Adrenal gland (tissue), 12 donors: ENCODE results near the gene CALU. TPM values are rescaled to one million over a fixed set of nuclear protein-coding genes. Genes with fewer than 3 reads are reported as not detected.

Experiments
- DNase-seq, 7 donors: peaks; one replicate each; pipeline ENCODE4 v3.0.0-alpha.2; 2019 to 2020
- H3K27ac ChIP-seq, 5 donors: fragments of 200-600 bp; sonication (generic) in 4 of 5; 1 replicate in 3 of 5; 2 replicates in 2 of 5; pipeline versions ENCODE4 v1.5.1 to v1.8.0; 2016 to 2020; ENCODE audit warnings: mild to moderate bottlenecking in 1 of 5
- H3K27me3 ChIP-seq: fragments of 200-600 bp; 2 replicates; pipeline ENCODE4 v1.8.0; 2021
- H3K36me3 ChIP-seq, 2 donors: fragments of 200-600 bp; replicated peaks in 1 of 2; 1 replicate in 1 of 2; 2 replicates in 1 of 2; pipeline versions ENCODE4 v1.5.1 to v1.8.0; 2018 to 2022
- H3K4me1 ChIP-seq, 2 donors: fragments of 200-600 bp; replicated peaks in 1 of 2; 1 replicate in 1 of 2; 2 replicates in 1 of 2; pipeline versions ENCODE4 v1.5.1 to v1.8.0; 2018 to 2021
- H3K4me3 ChIP-seq, 4 donors: fragments of 200-600 bp; sonication (generic) in 3 of 4; one replicate each; pipeline ENCODE4 v1.5.1; 2016 to 2018
- H3K9me3 ChIP-seq, 3 donors: fragments of 200-600 bp; sonication (generic) in 1 of 3; replicated peaks in 1 of 3; 1 replicate in 2 of 3; 2 replicates in 1 of 3; pipeline versions ENCODE4 v1.5.1 to v1.8.0; 2016 to 2021
- POLR2A ChIP-seq, 2 donors: fragments of 450-650 bp; IDR thresholded peaks; one replicate each; pipeline ENCODE4 v1.6.1; 2017; ENCODE audit warnings: antibody characterized with exemption in 2 of 2, mild to moderate bottlenecking in 2 of 2, moderate library complexity in 1 of 2
- WGBS, 4 donors: extraction: QIAGEN DNeasy Blood & Tissue Kit in 2 of 4; methylation state at CpG; one replicate each; pipeline versions ENCODE4 v1.1.5 to v1.1.7; 2013 to 2017; 5-methylcytosine and 5-hydroxymethylcytosine counted together
- intact Hi-C, 2 donors: fragments of 100-400 bp; cut with DNase I; formaldehyde crosslinking; loops; one replicate each; pipeline versions ENCODE4 v1.14.1 to v1.15.0; 2022 to 2023
- polyA plus RNA-seq, 3 donors: library from polyadenylated mRNA; stranded (reverse); fragments of 200-250 nt in 2 of 3; fragments of 350-450 nt in 1 of 3; fragmentation: Illumina TruSeq in 1 of 3; extraction: RNeasy Lipid Tissue Mini Kit (QIAGEN cat#74804) in 1 of 3; gene quantifications; one replicate each; pipeline ENCODE4 v1.2.3, GENCODE V29; 2013 to 2014
- total RNA-seq, 9 donors: library from RNA; depleted of rRNA in 4 of 9; stranded (reverse); fragments of >200 nt in 4 of 9; fragments of 120-200 nt in 1 of 9; fragmentation: NEBNext Ultra II Directional in 1 of 9; extraction: Animal tissue kit (Norgen Biotek cat#: 25700) in 1 of 9; gene quantifications; one replicate each; pipeline versions ENCODE4 v1.1.0 to v1.2.4, GENCODE V29; 2013 to 2023
- TF ChIP-seq, protein P1 (sequence below), 6 experiments: fragments of 450-650 bp in 4 of 6; fragments of 200-600 bp in 2 of 6; sonication (generic) in 1 of 6; IDR thresholded peaks; 1 replicate in 5 of 6; 2 replicates in 1 of 6; pipeline versions ENCODE4 v1.5.1 to v1.8.0; 2016 to 2021; ENCODE audit warnings: antibody characterized with exemption in 6 of 6, mild to moderate bottlenecking in 2 of 6, moderate library complexity in 1 of 6
- donor health status: healthy with polysubstance abuse.
- donor health status: Bipolar disorder and iron deficiency.
- donor health status: DM: yes; HTN: yes; CAD: no.
- donor health status: DM: no; HTN: no; CAD: no.
- donor health status: DM: no; HTN: no; CAD: no.
- donor health status: DM: yes; HTN: yes; CAD: no.

The CALU gene
- total and polyA plus RNA-seq, 12 donors: 16.0 to 199 (median 86.9) TPM

DNA sequence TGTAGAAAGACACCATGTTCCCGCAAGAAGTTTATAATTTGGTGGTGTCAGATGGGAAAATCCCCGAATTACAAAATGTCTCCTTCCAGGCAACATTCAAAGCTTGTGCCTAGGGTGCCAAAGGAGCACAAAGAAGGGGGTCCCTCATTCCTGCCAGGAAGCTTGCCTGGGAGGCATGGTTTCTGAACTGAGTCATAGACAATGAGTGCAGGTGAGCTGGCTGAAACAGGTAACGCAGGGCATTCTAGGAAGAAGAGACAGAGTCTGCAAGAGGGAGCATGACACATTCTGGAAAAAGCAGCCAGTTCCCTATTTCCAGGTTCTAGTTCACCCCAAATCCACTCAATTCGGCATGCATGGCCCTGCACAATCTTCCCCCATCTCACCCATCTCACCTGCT, 11.9 kb upstream of the CALU start:
- intact Hi-C loops: no loop called here
- 86 to 91% (median 89%) methylated on average over 4 of the region's 4 CpGs for WGBS, 4 donors
- no peak for TF ChIP-seq POLR2A (IDR thresholded peaks at IDR 0.05)
- TF ChIP-seq, protein P1, sequence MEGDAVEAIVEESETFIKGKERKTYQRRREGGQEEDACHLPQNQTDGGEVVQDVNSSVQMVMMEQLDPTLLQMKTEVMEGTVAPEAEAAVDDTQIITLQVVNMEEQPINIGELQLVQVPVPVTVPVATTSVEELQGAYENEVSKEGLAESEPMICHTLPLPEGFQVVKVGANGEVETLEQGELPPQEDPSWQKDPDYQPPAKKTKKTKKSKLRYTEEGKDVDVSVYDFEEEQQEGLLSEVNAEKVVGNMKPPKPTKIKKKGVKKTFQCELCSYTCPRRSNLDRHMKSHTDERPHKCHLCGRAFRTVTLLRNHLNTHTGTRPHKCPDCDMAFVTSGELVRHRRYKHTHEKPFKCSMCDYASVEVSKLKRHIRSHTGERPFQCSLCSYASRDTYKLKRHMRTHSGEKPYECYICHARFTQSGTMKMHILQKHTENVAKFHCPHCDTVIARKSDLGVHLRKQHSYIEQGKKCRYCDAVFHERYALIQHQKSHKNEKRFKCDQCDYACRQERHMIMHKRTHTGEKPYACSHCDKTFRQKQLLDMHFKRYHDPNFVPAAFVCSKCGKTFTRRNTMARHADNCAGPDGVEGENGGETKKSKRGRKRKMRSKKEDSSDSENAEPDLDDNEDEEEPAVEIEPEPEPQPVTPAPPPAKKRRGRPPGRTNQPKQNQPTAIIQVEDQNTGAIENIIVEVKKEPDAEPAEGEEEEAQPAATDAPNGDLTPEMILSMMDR (IDR thresholded peaks at IDR 0.05): no peak
- no peaks in the 10 kb centered on the region for H3K9me3 ChIP-seq
- no peaks in the 10 kb centered on the region for H3K36me3 ChIP-seq
- no peaks in the 10 kb centered on the region for H3K27me3 ChIP-seq
- H3K4me3 ChIP-seq: no peak overlapping the region
- DNase-seq: no peak
- H3K4me1 ChIP-seq: no peaks in the 10 kb centered on the region
- H3K27ac ChIP-seq: no peak overlapping the region

DNA sequence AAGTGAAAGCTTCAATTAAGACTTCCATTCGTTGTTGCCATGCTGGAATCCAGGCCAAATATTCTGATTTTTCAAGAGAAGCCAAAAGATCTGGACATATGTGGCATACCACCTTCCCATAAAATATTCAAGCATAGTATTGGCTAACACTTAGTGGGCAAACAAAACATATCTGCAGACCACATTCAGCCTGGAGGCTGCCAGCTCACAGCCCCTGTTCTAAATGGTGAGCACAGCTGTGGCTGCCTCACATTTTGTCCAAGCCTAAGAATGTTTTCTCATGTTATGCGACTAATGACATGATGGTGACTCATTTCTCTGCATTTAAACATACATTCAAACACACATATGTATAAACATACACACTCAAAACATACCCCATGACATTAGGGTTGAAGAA, 10.6 kb upstream of the CALU start:
- Histone ChIP-seq H3K4me1 (no peaks in the 10 kb centered on the region), H3K9me3 (no peaks in the 10 kb centered on the region), H3K27me3 (no peaks in the 10 kb centered on the region), H3K36me3 (no peaks in the 10 kb centered on the region), H3K27ac (no peak overlapping the region), H3K4me3 (no peak overlapping the region)
- WGBS, 4 donors: 61 to 71% (median 64%) methylated on average over 2 of the region's 2 CpGs
- intact Hi-C loops: no loop called here
- TF ChIP-seq POLR2A (IDR thresholded peaks at IDR 0.05): no peak
- TF ChIP-seq, protein P1 (IDR thresholded peaks at IDR 0.05): no peak
- DNase-seq: no peak

DNA sequence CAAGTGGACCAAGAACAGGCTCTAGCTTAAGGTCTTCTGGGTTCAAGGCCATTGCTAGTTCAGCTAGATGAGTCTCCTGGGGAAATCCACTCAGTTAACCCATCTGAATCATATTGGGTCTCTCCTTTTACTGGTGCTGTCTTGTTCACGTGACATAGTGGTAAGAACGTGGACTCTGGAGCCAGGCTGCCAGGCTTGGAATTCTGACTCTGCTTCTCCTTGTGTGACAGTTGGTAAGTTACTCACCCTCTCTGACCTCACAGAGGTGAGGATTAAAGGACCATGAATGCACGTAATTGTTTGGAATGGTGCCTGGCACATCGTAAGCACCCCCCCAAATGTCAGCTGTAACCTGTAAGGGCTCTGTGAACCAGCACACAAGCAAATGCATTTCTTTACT, 9.7 kb upstream of the CALU start:
- 75 to 95% (median 88%) methylated on average over 3 to 4 of the region's 4 CpGs for WGBS, 4 donors
- no peaks in the 10 kb centered on the region for H3K9me3 ChIP-seq
- no peak overlapping the region for H3K4me3 ChIP-seq
- intact Hi-C loops: no loop called here
- H3K36me3 ChIP-seq: no peaks in the 10 kb centered on the region
- no peak for DNase-seq
- no peaks in the 10 kb centered on the region for H3K4me1 ChIP-seq
- no peak for TF ChIP-seq POLR2A (IDR thresholded peaks at IDR 0.05)
- TF ChIP-seq, protein P1 (IDR thresholded peaks at IDR 0.05): no peak
- no peaks in the 10 kb centered on the region for H3K27me3 ChIP-seq
- no peak overlapping the region for H3K27ac ChIP-seq

DNA sequence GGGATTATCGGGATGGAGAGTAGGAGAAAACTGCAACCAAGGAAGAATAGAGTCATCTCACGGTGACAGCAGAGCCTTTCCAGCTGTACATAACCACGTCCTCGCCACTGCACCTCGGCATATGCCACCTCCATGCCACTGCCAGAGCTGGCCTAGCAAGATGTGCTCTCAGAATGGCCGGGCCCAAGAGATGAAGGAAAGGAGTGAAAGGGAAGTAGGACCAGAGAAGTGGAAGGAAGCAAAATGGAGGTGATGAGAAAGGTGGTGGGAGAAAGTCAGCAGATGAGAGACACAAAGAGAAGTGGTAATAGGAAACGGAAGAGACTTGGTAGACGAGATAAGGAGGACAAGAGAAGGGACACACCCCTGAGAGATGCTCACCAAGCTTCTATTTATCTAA, 8.0 kb upstream of the CALU start:
- DNase-seq: no peak
- TF ChIP-seq POLR2A (IDR thresholded peaks at IDR 0.05): no peak
- TF ChIP-seq, protein P1 (IDR thresholded peaks at IDR 0.05): no peak
- Histone ChIP-seq H3K9me3 (no peaks in the 10 kb centered on the region), H3K27ac (no peak overlapping the region), H3K4me3 (no peak overlapping the region), H3K36me3 (no peaks in the 10 kb centered on the region), H3K27me3 (no peaks in the 10 kb centered on the region), H3K4me1 (no peaks in the 10 kb centered on the region)
- WGBS, 4 donors: 77 to 89% (median 83%) methylated on average over 8 of the region's 8 CpGs
- intact Hi-C loops: no loop called here
